ENCODE measurements around the gene RPP25L.

GRCh38 chr9:34659592-34660253, 47.8 kb upstream of the RPP25L start:
- no peak for TF ChIP-seq POLR2A (IDR thresholded peaks at IDR 0.05)
- no peak for TF ChIP-seq CTCF (IDR thresholded peaks at IDR 0.05)
